Measurements from ENCODE around the gene FBLIM1.

FBLIM1 gene

GRCh38 chr1:15758343-15758931, at the start of gene FBLIM1:
Gene FBLIM1 (plus strand): TSS chr1:15758795. CDS start chr1:15764984, 6,189 bp downstream.
- DNase-seq (ENCODE audit: low read depth, low spot score): no peak

DNA sequence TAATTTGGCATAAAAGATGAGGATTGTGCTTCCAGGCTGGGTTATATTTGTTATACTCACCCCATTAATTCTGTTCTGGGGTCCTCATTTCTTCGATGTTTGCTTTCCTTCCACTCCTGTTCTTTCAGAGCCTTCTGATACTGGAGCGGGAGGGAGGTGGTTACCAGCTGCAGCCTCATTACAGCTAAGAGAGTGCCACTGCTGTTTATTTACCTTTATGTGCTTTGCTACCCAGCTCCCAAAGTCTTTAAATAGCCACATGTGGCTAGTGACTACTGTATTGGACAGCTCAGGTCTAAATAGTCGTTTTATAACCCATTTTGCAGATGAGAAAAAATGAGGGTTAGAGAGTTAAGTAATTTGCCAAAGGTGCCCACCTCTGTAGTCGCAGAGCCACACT, 49.4 kb upstream of the FBLIM1 start:
- no peak for DNase-seq (ENCODE audit: low read depth, low spot score)

GRCh38 chr1:15712168-15712567, 46.4 kb upstream of the FBLIM1 start:
- DNase-seq (ENCODE audit: low read depth, low spot score): no peak

DNA sequence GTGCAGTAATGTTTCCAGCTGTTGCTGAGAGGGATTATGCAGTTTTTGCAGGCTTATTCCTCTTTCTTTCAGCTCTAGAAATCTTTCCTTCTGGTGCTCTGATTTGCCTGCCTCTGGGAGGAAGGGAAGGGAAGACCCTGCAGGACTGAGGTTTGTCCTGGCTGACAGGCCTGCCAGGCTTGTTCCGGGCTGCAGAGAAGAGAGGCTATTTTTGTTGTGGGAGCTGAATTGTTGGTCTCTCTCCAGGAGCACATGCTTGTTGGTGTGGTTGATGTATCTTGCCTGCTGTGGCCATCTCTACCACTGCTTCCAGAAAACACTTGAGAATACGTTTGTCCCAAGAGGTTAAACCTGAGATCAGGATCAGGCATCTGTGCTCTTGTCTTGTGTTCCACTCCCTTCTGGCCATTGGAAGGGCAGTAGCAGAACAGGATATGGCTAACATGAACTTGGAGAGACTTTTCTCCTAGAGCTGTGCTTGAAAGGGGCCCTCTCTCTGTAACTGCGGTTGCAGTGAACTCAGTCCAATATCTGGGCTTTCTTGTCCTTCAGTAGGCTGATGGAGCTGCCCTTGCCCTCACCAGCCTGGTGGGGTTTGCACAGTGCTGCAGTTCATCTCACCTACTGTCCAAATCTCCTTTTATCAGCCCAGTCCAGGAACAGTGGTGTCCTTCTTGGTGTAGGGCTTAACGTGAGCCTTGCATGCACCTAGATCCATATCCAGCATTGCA, 44.0 kb upstream of the FBLIM1 start:
- no peak for DNase-seq (ENCODE audit: low read depth, low spot score)

DNA sequence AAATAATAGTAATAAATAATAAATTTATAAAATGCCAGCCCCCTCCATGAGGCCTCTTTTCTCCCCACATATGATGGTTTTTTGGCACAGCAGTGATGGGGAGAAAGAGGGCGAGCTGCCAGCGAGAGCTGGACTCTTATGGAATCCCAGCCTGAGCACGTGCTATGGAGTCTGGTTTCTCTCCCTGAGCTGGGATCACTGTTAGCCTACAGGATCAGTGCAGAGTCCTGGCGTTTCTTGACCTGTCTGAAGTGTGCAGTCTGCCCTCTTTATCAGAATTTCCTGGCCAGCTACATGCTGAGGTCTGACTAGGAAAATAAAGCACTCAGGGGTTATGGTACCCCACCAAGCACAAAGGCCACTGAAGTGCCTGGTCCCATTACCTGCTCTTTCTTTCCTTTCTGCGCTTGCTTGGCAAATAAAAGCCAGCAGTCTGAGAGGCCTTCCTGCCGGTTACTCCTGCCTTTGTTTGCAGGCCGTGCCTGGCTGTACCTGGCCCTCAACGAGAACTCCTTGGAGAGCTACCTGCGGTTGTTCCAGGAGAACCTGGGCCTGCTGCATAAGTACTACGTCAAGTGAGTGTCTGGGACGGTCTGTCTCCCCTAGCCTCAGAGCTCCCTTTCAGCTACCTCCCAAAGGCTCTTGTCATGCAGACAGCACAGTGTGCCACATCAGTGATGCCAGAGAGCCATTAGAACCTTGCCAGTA, 41.0 kb upstream of the FBLIM1 start:
- no peak for DNase-seq (ENCODE audit: low read depth, low spot score)

GRCh38 chr1:15718199-15718601, 40.4 kb upstream of the FBLIM1 start:
- DNase-seq (ENCODE audit: low read depth, low spot score): no peak

DNA sequence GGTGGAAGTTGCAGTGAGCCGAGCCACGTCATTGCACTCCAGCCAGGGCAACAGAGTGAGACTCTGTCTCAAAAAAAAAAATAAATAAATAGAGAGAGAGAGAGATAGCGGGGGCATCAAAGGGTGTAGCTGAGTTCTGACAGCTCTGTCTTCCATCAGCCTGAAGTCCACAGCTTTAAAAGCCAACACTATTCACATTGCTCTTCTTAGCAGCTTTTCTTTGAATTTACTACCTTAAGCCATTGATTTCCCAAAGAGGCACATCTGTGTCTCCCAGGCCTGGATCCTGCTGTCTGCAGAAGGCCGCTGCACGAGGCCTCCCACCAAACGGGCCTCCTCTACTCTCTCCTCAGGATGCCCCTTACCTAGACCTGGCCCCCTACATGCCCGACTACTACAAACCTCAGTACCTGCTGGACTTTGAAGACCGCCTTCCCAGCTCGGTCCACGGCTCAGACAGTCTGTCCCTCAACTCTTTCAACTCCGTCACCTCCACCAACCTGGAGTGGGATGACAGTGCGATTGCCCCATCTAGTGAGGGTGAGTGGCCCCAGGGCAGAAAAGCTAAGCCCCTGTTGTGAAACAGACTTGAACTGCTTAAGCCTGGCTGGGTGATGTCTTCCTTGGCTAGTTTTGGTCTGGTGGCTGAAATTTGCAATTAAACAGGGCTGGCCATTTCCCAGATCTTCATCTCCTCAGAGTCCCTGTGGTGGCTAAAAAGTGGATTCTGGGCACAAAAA, 39.0 kb upstream of the FBLIM1 start:
- DNase-seq (ENCODE audit: low read depth, low spot score): no peak

DNA sequence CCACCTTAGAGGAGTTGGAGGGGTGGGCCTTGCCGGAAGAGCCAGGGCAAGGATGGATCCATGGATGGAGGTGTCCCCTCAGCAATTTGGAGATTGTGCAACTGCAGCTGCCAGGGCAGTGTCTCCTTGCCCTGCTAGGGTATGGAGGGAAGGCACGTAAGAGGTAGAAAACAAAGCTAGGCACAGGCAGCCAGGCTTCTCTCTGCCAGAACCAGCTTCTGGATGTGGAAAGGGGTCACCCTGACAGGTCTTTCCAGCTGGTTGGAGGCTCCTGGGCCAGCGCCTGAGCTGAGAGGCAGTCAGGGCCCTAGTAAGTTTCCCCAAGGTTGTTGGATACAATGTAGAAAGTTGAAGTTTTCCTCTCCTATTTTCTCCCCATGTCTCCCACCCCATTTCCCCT, 37.7 kb upstream of the FBLIM1 start:
- no peak for DNase-seq (ENCODE audit: low read depth, low spot score)

- DNase-seq (ENCODE audit: low read depth, low spot score): no peak
Observed at GRCh38 chr1:15722411-15722810, 36.2 kb upstream of the FBLIM1 start.

GRCh38 chr1:15722836-15723532, 35.6 kb upstream of the FBLIM1 start:
- no peak for DNase-seq (ENCODE audit: low read depth, low spot score)

DNA sequence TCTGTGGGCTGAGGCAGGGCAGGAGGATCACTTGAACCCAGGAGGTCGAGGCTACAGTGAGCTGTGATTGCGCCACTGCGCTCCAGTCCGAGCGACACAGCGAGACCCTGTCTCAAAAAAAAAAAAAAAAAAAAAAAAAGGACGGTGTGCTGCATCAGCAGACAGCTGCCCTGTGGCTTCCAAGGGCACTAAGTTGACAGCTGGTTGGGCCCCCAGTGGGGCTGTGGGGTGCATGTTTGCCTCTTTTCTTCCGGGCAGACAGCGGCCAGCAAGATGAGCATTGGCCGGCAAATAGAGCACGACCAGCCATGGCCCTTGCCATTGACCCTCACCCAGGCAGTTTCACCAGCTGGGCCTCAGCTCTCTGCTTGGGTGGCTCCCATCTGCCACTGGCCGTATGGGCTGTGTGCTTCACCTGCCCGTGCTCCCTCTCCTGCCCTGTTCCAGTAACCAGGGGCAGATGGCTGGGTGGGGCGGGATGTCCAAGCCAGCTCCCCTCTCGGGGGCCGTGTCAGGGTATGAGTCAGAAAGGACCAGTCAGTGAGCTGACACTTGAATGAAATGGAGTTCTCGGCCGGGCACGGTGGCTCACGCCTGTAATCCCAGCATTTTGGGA, 34.9 kb upstream of the FBLIM1 start:
- no peak for DNase-seq (ENCODE audit: low read depth, low spot score)

GRCh38 chr1:15724949-15725880, 33.4 kb upstream of the FBLIM1 start:
- DNase-seq (ENCODE audit: low read depth, low spot score): no peak

- DNase-seq (ENCODE audit: low read depth, low spot score): no peak
Observed at GRCh38 chr1:15726508-15726907, 32.1 kb upstream of the FBLIM1 start.

DNA sequence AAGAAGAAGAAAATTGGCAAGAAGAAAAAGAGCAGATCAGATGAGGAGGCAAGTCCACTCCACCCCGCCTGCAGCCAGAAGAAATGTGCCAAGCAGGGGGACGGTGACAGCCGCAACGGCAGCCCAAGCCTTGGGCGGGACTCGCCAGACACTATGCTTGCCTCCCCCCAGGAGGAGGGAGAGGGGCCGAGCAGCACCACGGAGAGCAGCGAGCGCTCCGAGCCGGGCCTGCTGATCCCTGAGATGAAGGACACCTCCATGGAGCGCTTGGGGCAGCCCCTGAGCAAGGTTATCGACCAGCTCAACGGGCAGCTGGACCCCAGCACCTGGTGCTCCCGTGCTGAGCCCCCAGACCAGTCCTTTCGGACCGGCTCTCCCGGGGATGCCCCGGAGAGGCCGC, 31.6 kb upstream of the FBLIM1 start:
- DNase-seq (ENCODE audit: low read depth, low spot score): no peak

DNA sequence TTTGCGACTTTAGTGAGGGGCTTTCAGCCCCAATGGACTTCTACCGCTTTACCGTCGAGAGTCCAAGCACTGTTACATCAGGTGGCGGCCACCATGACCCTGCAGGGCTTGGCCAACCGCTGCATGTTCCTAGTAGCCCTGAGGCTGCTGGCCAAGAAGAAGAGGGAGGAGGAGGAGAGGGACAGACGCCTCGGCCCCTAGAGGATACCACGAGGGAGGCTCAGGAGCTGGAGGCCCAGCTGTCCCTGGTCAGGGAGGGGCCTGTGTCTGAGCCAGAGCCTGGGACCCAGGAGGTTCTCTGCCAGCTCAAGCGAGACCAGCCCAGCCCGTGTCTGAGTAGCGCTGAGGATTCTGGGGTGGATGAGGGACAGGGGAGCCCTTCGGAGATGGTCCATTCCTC, 31.2 kb upstream of the FBLIM1 start:
- no peak for DNase-seq (ENCODE audit: low read depth, low spot score)

- DNase-seq (ENCODE audit: low read depth, low spot score): no peak
Observed at GRCh38 chr1:15727866-15728534, 30.6 kb upstream of the FBLIM1 start.

DNA sequence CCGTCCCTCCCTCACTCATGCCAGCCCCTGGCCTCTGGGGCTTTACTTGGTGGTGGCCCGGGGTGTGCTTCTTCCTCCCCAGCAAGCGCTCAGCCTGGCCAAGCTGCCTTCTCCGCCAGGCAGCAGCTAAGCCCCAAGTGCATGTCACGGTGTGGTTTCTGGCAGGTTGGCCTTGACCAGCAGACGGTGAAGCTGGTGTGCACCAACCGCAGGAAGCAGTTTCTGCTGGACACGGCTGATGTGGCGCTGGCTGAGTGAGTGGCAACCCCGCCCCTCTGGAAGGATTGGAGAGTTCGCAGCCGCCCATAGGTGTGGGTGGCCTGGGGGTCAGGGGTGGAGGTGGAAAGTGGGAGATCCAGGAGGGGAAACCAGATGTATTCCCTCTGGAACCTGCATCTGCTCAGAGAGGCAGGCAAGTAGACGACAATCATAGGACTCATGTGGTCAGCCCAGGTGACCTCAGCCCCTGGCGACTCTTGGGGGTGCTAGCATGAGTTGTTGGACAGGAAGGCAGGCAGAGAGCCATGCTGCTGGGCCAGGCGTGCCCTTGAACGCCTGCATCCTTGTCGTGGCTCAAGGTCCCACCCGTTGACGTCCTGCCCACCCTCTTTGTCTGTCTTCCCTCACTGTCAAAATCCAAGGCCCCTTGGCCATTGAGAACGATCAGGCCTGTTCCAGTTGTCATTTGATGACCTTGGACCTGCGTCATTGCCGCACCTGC, 29.5 kb upstream of the FBLIM1 start:
- DNase-seq (ENCODE audit: low read depth, low spot score): no peak

DNA sequence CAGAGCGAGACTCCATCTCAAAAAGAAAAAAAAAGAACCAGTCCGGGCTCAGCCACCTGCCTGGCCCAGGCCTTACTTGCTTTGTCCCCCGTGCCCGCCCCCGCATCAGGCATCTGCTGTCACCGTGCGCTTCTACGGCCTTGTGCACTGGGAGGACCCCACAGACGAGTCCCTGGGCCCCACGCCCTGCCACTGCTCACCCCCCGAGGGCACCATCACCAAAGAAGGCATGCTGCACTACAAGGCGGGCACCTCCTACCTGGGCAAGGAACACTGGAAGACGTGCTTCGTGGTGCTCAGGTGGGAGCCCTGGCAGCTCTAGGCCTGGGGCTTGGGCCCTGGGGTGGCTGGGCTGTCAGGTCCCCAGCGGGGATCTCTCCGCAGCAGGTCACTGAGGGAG, 28.2 kb upstream of the FBLIM1 start:
- DNase-seq (ENCODE audit: low read depth, low spot score): no peak

GRCh38 chr1:15730936-15731335, 27.7 kb upstream of the FBLIM1 start:
- no peak for DNase-seq (ENCODE audit: low read depth, low spot score)
